Choroid plexus epithelial cell (primary cell): ENCODE data around the gene SNTG2.

Source experiments
- DNase-seq: peaks from one replicate; pipeline ENCODE4 v3.0.0-alpha.2; 2010; ENCODE audit warnings: low read depth
- H3K4me3 ChIP-seq: 2 replicates; pipeline ENCODE4 v1.5.1; 2011; ENCODE audit warnings: low read depth, mild to moderate bottlenecking, control low read depth, low read length, moderate library complexity
- TF ChIP-seq, protein P1 (sequence below): conservative IDR thresholded peaks from 2 replicates; pipeline ENCODE4 v1.5.1; 2011; ENCODE audit warnings: low read depth, mild to moderate bottlenecking, control low read depth, inconsistent platforms, low read length, moderate library complexity

The SNTG2 gene

DNA sequence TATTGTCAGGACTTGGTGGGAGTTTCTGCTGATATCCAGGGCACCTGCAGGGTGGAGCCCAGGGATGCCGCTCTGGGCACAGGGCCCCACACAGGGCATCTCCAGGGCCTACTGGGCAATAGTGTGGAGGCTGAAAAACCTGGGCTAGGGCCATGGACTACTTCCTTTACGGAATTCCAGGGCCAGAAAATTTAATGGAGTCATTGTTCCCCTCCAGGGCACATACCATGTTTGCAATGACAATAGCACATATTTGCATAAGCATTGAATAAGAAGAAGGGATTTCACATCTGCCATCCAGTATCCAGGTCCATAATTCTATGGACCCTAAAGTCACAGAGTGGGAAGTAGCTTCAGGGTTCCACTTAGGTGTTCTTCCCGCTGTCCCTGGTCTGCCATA lies 358.9 kb downstream of the SNTG2 start:
- H3K4me3 ChIP-seq, result no peak overlapping the region
- TF ChIP-seq, protein P1, sequence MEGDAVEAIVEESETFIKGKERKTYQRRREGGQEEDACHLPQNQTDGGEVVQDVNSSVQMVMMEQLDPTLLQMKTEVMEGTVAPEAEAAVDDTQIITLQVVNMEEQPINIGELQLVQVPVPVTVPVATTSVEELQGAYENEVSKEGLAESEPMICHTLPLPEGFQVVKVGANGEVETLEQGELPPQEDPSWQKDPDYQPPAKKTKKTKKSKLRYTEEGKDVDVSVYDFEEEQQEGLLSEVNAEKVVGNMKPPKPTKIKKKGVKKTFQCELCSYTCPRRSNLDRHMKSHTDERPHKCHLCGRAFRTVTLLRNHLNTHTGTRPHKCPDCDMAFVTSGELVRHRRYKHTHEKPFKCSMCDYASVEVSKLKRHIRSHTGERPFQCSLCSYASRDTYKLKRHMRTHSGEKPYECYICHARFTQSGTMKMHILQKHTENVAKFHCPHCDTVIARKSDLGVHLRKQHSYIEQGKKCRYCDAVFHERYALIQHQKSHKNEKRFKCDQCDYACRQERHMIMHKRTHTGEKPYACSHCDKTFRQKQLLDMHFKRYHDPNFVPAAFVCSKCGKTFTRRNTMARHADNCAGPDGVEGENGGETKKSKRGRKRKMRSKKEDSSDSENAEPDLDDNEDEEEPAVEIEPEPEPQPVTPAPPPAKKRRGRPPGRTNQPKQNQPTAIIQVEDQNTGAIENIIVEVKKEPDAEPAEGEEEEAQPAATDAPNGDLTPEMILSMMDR, result no peak
- DNase-seq, result no peak

- TF ChIP-seq, protein P1, result no peak
- DNase-seq, result no peak
- no peak overlapping the region for H3K4me3 ChIP-seq
Measured at GRCh38 chr2:1310202-1310601, 359.6 kb downstream of the SNTG2 start.

- TF ChIP-seq, protein P1, result no peak
- no peak overlapping the region for H3K4me3 ChIP-seq
- DNase-seq, result no peak
Measured at GRCh38 chr2:1310866-1311265, 360.2 kb downstream of the SNTG2 start.

DNA sequence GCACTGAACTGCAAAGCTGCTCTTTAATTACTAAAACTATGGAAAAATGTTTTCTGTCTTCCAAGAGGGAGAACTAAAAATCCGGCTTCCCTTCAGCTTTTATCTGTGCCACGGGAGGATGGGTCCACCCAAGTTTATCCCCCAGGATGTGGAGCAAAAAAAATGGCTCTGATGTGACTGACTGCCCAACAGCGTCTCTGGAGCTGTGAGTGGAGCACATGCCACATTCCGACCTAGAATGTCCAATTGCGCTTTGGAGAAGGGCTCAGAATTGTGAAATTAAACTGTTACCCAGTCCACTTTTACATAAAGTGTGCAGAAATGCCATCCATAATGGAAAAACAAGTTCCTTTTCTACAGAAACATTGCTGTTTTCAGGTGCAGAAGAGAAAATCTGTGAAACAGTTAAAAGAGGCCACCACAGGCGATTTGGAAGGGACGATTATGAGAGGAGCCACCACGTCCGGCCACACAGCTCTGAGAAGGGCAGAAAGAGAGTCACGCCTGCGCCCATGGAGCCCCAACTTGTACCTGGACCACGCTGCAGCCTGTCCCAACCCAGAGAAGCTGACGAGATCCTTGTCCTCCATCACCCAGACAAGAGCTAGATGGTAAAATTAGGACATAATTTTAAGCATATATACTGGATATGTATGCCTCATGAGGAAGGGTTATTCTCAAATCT lies 362.7 kb downstream of the SNTG2 start:
- H3K4me3 ChIP-seq, result no peak overlapping the region
- TF ChIP-seq, protein P1, result no peak
- DNase-seq, result no peak

DNA sequence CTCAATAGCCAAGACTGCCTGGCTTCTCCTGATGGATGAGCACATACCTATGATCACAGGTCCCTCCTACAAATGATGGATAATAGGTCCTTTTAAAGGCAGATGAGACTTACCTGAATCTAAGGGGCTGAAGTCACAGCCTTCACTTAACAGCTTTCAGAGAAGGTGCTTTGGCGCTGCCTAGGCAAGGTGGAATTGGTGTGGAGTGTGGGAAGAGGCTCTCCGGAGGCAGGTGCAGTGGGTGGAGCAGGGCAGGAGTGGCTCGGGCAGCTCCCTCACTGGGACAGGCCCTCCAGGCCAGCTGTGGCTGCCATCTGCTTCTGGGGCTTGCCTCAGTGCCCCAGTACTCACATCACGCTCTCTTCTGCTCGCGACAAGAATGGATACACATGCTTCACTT lies 363.6 kb downstream of the SNTG2 start:
- no peak overlapping the region for H3K4me3 ChIP-seq
- DNase-seq, result no peak
- TF ChIP-seq, protein P1, result no peak

GRCh38 chr2:1318366-1319009 lies 367.8 kb downstream of the SNTG2 start:
- H3K4me3 ChIP-seq, result no peak overlapping the region
- DNase-seq, result peak; percentile 38
- TF ChIP-seq, protein P1, result no peak

- H3K4me3 ChIP-seq, result no peak overlapping the region
- no peak for DNase-seq
- TF ChIP-seq, protein P1, result no peak
Measured at GRCh38 chr2:1319393-1319792, 368.7 kb downstream of the SNTG2 start.
